Tibial nerve (tissue), 4 donors: Measurements from ENCODE around the gene IRF1. TPM values are rescaled to one million over a fixed set of nuclear protein-coding genes. Genes with fewer than 3 reads are reported as not detected.
"Not testable (repeated sequence)": the region's sequence is repeated elsewhere in the genome, so short reads cannot be mapped to it uniquely, and the experiment has no call there.

Experiments
- DNase-seq, 2 donors: peaks; one replicate each; pipeline ENCODE4 v3.0.0-alpha.2; 2019; ENCODE audit warnings: low spot score in 2 of 2
- H3K27ac ChIP-seq, 4 donors: fragments of 200-600 bp; sonication (generic) in 3 of 4; one replicate each; pipeline ENCODE4 v1.5.1; 2017 to 2019; ENCODE audit warnings: mild to moderate bottlenecking in 1 of 4
- H3K27me3 ChIP-seq, 2 donors: fragments of 200-600 bp; sonication (generic) in 1 of 2; one replicate each; pipeline versions ENCODE4 v1.5.1 to v1.6.0; 2017 to 2019
- H3K36me3 ChIP-seq, 3 donors: fragments of 200-600 bp; sonication (generic); one replicate each; pipeline ENCODE4 v1.5.1; 2018 to 2019
- H3K4me1 ChIP-seq, 4 donors: fragments of 200-600 bp; sonication (generic) in 3 of 4; one replicate each; pipeline ENCODE4 v1.5.1; 2017 to 2019
- H3K4me3 ChIP-seq, 4 donors: fragments of 200-600 bp; sonication (generic) in 3 of 4; one replicate each; pipeline ENCODE4 v1.5.1; 2017 to 2019; ENCODE audit warnings: mild to moderate bottlenecking in 1 of 4, moderate library complexity in 1 of 4
- H3K9me3 ChIP-seq, 4 donors: fragments of 200-600 bp; sonication (generic) in 3 of 4; one replicate each; pipeline ENCODE4 v1.5.1; 2017 to 2019
- CTCF ChIP-seq, 5 experiments: fragments of 200-600 bp in 3 of 5; fragments of 450-650 bp in 2 of 5; sonication (generic) in 3 of 5; IDR thresholded peaks; one replicate each; pipeline ENCODE4 v1.5.1; 2016 to 2019; ENCODE audit warnings: antibody characterized with exemption in 5 of 5, mild to moderate bottlenecking in 3 of 5, moderate library complexity in 2 of 5
- EP300 ChIP-seq, 2 donors: sonication (generic); formaldehyde crosslinking; IDR thresholded peaks; one replicate each; pipeline ENCODE4 v1.6.1; 2017; ENCODE audit warnings: antibody characterized with exemption in 2 of 2, mild to moderate bottlenecking in 1 of 2
- POLR2A ChIP-seq, 2 donors: fragments of 450-650 bp; IDR thresholded peaks; one replicate each; pipeline ENCODE4 v1.6.1; 2017; ENCODE audit warnings: antibody characterized with exemption in 2 of 2, mild to moderate bottlenecking in 2 of 2, moderate library complexity in 2 of 2
- WGBS, 2 donors: methylation state at CpG; one replicate each; pipeline ENCODE4 v1.1.5; 2018; 5-methylcytosine and 5-hydroxymethylcytosine counted together
- total RNA-seq, 4 donors: library from RNA; depleted of rRNA; stranded (reverse); fragments of >200 nt; gene quantifications; one replicate each; pipeline ENCODE4 v1.1.0, GENCODE V29; 2016

The IRF1 gene
- total RNA-seq, 4 donors from 2014 or later, result 15.1 to 36.9 (median 28.4) TPM

GRCh38 chr5:132513618-132514336 lies 23.2 kb upstream of the IRF1 start:
- WGBS, 2 donors, result 92 to 94% methylated on average over 20 of the region's 25 CpGs
- not testable (repeated sequence) for H3K4me3 ChIP-seq, H3K9me3 ChIP-seq, H3K4me1 ChIP-seq, DNase-seq, H3K36me3 ChIP-seq, H3K27me3 ChIP-seq, H3K27ac ChIP-seq

GRCh38 chr5:132510076-132510475 lies 19.5 kb upstream of the IRF1 start:
- Histone ChIP-seq H3K36me3 (no peaks in the 10 kb centered on the region), H3K4me1 (peaks cover 0 to 16% (median 2%) of the 10 kb centered on the region in 4 donors), H3K27ac (no peak overlapping the region), H3K9me3 (peaks cover 0 to 4% (median 0%) of the 10 kb centered on the region in 4 donors), H3K4me3 (no peak overlapping the region), H3K27me3 (no peaks in the 10 kb centered on the region)
- DNase-seq, result no peak
- TF ChIP-seq EP300 (IDR thresholded peaks at IDR 0.05) (no peak), POLR2A (IDR thresholded peaks at IDR 0.05) (no peak), CTCF (IDR thresholded peaks at IDR 0.05) (no peak)

GRCh38 chr5:132506094-132506692 lies 15.6 kb upstream of the IRF1 start:
- Histone ChIP-seq H3K36me3 (no peaks in the 10 kb centered on the region), H3K27ac (peak overlapping the region; percentile 32 to 72 (median 52)), H3K4me3 (no peak overlapping the region), H3K27me3 (no peaks in the 10 kb centered on the region), H3K9me3 (no peaks in the 10 kb centered on the region), H3K4me1 (peaks cover 0 to 40% (median 10%) of the 10 kb centered on the region in 4 donors)
- DNase-seq, result no peak
- TF ChIP-seq EP300 (IDR thresholded peaks at IDR 0.05) (peak in 1 of 2 donors; percentile 26), CTCF (IDR thresholded peaks at IDR 0.05) (peak; percentile 26 to 62 (median 57)), POLR2A (IDR thresholded peaks at IDR 0.05) (no peak)
- WGBS, 2 donors, result 13% methylated on average over 1 of the region's 1 CpG

GRCh38 chr5:132505641-132506040 lies 15.1 kb upstream of the IRF1 start:
- no peak overlapping the region for H3K4me3 ChIP-seq
- TF ChIP-seq CTCF (IDR thresholded peaks at IDR 0.05) (no peak), POLR2A (IDR thresholded peaks at IDR 0.05) (no peak), EP300 (IDR thresholded peaks at IDR 0.05) (no peak)
- 58 to 68% methylated on average over 2 of the region's 2 CpGs for WGBS, 2 donors
- peaks cover 0 to 46% (median 13%) of the 10 kb centered on the region in 4 donors for H3K4me1 ChIP-seq
- DNase-seq, result no peak
- no peaks in the 10 kb centered on the region for H3K9me3 ChIP-seq
- H3K27ac ChIP-seq, result peak overlapping the region; percentile 32 to 72 (median 52)
- H3K36me3 ChIP-seq, result no peaks in the 10 kb centered on the region
- H3K27me3 ChIP-seq, result no peaks in the 10 kb centered on the region

- 83 to 84% methylated on average over 4 of the region's 4 CpGs for WGBS, 2 donors
These were observed 14.2 kb upstream of the IRF1 start for GRCh38 chr5:132504746-132505145.

More at GRCh38 chr5:132504746-132505145, 14.2 kb upstream of the IRF1 start:
- Histone ChIP-seq H3K27ac (peak overlapping the region in 2 of 4 donors; percentile 61 to 72), H3K27me3 (no peaks in the 10 kb centered on the region), H3K36me3 (no peaks in the 10 kb centered on the region), H3K4me1 (peaks cover 0 to 47% (median 13%) of the 10 kb centered on the region in 4 donors), H3K9me3 (no peaks in the 10 kb centered on the region), H3K4me3 (no peak overlapping the region)
- TF ChIP-seq CTCF (IDR thresholded peaks at IDR 0.05), result no peak
- TF ChIP-seq POLR2A (IDR thresholded peaks at IDR 0.05), result no peak
- no peak for TF ChIP-seq EP300 (IDR thresholded peaks at IDR 0.05)
- DNase-seq, result no peak
